HG02943 (cell line): Measurements from ENCODE around the gene ITPKB.
A peak's percentile ranks its signal among the peaks of the same experiment; 100 is the strongest.

Experiments used
- ATAC-seq: cut with Tn5 transposase; IDR thresholded peaks from one replicate; pipeline ENCODE4 v1.9.1; 2021; ENCODE audit warnings: mild to moderate bottlenecking, low read depth, moderate library complexity; ENCODE audit not compliant: unreplicated experiment

ITPKB gene

GRCh38 chr1:226672339-226672762 lies 66.7 kb downstream of the ITPKB start:
- no peak for ATAC-seq

GRCh38 chr1:226671277-226671676 lies 67.8 kb downstream of the ITPKB start:
- ATAC-seq: no peak

DNA sequence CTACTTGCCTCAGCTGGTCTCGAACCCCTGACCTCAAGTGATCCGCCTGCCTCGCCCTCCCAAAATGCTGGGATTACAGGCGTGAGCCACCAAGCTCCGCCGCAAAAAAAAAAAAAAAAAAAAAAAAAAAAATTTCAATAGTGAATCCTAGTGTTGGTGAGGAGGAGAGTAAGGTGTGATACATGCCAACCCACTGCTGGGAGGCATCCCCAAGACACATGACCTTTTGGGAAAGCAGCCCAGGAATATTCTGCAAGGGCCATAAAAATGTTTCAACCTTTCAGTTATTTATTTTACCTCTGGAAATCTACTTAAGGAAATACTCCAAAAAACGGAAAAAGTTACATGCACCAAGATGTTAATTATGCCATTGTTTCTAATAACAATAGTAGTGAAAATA lies 69.0 kb downstream of the ITPKB start:
- no peak for ATAC-seq

- ATAC-seq: no peak
These were observed 70.9 kb downstream of the ITPKB start for GRCh38 chr1:226668173-226668560.

GRCh38 chr1:226666692-226667091 lies 72.4 kb downstream of the ITPKB start:
- ATAC-seq: no peak

- no peak for ATAC-seq
These were observed 72.9 kb downstream of the ITPKB start for GRCh38 chr1:226666164-226666506.

DNA sequence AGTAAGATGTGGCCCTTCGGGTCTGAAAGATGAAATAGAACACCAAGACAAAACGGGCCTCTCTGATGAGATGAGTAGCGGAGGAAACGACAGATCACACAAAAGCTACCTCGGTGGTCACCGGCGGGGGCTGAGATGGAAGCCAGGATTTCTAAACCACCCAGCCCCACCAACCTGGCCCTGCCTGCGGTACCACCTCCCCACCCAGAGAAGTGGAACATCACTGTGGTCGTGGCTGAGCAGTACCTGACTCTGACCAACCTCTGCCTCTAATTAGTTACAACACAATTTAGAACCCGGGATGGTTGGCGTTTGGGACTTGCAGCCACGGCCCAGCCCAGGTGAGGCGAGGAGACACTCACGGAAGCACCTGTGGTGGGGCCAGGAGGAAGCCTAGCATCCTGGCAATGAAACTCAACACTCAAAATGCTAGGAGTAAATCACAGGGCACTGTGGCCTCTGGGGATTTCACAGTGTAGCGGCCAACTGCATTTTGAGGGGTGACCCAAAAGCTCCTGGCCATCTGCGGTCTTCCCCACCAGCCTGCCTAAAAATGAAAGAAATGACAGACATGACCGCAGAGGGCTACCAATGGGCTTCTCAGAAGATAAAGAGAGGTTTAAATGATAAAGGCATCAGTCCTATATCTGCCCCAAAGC lies 73.4 kb downstream of the ITPKB start:
- ATAC-seq: no peak

- no peak for ATAC-seq
These were observed 74.5 kb downstream of the ITPKB start for GRCh38 chr1:226664413-226665101.

DNA sequence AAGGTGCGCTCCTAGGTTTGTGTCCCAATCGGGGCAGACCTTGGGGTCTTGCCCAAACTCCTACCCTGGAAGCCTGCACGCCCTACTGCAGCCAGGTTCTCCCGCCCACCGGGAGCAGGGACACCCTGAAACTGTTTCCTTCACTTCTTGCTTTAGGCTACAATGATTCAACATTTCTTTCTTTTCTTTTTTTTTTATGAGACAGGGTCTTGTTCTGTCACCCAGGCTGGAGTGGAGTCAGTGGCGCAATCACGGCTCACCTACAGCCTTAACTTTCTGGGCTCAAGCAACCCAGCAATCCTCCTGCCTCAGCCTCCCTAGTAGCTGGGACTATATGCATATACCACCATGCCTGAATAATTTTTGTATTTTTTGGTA lies 75.8 kb downstream of the ITPKB start:
- ATAC-seq: no peak

DNA sequence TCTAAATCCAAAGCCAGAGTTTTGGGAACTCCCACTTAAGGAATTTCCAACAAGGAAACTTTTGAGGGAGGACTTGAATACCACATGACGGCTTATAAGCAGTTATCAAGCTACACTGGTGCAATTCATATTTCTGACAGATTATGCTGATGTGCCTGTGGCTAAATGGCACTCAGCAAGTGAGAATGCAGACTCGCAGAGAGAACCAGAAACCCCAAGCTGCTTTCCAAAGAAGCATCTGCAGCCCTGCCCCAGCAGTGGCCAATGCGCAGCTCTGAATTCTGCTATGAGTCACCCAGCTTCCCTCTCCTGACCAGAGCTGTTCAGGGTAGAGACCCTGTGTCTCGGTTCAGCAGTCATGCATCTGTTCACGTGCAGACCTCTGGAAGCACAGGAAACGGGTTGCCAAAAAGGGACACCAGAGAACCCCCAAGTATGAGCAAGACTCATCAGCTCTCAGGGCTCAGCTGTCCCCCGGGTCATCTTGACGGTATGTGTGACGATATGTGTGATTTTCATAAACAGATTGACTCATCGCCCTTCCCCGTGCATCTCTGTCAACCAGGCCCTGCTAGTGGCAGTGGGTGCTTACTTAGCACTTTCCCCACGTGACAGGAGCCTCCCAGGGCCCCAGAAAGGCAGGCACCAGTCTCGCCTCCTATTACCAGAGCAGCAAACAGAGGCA lies 76.3 kb downstream of the ITPKB start:
- ATAC-seq: peak; percentile 95

DNA sequence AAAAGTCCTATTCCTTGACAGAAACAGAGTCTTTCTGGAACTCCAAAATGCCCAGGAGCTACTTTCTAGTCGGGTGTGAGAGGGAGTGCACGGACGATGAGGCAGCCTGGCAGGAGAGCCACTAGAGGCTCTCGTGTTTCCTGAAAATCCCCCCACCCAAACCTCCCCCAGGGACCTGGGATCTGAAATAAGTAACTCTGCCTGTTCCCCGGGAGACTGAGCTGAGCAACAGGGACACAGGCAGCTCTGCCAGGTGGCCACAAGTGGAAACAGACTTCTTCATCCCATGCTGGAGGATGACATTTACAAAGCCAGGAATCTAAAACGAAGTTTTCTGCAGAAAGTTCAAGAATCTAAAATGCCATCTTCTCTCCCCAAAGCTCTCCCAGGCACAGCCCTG lies 77.1 kb downstream of the ITPKB start:
- ATAC-seq: no peak

DNA sequence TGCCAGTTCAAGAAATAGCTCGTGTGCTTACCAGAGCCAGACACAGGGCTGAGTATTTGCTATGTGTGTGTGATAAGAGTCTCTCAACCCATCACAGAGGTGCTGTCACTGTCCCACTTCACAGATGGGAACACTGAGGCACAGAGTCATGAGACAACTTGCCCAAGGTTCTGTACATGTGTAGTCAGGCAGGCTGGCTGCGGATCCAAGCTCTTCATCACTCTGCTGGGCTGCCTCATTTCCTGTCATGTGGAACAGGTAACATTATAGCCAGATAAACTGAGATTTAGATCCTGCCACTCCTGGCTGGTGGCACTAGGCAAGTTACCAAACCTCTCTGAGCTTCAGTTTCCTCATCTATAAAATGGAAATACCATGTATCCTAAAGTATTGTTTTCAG lies 77.8 kb downstream of the ITPKB start:
- no peak for ATAC-seq

DNA sequence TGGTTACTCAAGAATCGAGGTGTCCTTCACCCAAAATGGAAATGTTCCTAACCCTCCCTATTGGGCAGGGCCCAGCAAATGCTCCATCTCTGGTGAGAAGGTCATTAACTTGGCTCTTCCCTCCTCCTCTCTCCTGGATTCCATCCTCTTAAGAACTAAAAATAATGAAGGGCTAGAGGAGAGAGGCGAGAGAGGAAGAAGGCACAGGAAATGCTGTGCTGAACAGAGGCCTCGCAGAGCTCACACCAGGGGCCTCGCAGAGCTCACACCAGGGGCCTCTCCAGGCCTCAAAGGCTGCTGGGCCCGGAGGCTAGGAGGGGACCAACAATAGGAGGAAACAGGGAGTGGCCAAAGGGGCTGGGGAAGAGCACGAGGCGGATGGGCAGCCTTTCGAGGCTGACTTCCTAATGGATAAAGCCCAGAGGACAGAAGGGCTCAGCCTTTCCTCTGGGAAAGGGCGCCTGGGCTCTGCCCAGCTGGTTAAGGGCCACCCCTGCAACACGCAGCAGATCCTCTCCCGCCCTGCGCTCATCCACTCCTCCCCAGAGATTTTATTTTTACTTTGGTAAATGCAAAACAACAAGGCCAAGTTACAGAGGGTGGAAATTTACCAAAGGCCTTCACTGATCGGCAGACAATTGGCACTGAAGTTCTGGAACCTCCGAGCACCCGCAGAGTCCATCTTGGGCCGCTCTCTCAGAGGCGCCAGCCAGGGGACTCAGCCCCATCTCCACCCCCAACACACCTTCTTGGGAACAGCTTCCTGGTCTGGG lies 78.5 kb downstream of the ITPKB start:
- no peak for ATAC-seq

DNA sequence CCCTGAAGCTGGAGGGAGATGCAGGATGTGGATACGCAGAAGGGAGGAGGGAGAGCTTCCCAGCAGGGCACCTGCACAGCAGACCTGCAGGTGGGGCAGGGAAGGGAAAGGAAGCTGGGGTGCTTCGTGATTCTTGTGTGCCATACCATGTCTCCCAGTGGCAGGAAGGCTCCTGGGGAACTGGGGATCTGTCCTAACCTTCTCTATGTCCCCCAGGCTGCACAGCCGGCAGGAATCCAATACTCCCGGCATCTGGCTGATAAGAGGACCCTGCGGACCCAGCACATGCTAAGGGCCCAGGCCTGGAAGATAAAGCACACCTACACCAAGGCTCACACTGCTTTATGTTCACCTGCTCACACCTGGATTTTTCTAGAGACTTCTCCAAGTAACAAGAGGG lies 79.4 kb downstream of the ITPKB start:
- ATAC-seq: no peak

DNA sequence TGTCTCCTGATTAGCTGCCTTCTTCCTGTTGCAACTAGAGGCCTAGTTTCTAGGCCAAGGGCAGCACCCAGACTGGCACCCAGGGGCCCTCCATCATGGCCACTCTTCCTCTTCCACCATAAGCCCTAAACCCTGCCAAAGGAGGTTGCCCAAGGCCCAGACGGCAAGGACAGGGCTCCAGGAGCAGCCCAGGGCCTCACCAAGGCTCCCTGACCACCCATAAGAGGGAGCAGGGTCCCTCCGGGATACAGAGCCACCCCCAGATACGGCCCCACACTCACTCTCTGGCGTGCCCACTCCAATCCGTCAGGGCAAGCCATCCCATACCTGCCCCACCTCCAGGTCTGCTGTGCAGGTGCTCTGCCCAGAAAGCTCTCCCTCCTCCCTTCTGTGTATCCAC lies 79.9 kb downstream of the ITPKB start:
- no peak for ATAC-seq

DNA sequence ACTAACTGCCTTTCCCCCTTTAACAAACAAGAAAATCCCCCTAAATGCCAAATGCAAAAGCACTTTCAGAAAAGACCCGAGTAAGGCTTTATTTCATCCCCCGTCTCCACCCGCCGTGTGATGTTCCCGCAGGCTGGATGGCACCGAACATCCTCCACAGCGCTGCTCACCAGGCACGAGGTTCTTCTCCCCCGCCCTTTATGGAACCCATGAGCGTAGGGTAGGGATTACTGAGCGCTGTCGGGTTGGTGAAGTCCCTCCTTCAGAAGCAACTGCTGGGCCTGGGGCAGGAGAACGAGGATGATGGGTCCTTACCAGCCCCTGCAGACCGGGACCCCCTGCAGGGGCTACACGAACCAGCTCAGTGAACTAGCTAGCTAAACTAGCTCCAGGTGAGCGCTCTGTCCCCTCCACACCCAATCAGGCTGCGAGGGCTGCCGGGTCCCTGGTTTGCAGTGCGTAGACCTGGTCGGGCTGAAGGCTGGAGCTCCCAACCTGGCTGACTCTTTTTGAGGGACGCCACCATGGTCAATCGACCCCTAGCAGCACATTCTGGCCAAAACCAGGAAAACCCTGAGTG lies 80.4 kb downstream of the ITPKB start:
- no peak for ATAC-seq

DNA sequence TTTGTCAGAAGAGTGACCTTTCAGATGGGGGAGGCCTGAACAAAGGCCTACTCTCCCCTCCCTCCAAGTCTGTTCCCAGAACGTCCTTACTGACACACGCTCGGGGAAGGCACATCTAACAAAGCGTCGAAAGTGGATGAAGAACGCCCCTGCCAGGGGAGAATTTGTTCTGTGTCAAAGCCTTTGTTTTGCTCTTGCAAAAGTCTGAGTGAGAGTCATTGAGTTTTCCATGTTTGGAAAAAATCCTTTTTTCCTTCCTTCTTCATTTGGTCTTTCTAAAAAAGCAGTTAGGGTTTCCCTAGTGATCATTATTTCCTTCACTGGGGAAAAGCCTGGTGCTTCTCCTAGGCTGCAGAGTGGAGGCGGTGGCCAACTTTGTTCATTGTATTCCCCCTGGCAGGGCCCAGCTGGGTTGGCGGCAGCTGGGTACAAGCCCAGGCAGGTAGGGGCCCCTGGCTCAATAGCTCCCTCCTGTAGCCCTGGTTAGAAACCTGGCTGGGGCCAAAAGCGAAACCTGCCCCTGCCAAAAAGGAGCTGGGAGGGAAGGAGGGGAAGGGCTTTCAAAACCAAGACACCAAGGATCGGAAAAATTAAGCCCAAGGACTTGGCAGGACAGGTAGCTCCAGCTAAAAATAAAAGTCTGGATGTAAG lies 81.1 kb downstream of the ITPKB start:
- ATAC-seq: no peak

DNA sequence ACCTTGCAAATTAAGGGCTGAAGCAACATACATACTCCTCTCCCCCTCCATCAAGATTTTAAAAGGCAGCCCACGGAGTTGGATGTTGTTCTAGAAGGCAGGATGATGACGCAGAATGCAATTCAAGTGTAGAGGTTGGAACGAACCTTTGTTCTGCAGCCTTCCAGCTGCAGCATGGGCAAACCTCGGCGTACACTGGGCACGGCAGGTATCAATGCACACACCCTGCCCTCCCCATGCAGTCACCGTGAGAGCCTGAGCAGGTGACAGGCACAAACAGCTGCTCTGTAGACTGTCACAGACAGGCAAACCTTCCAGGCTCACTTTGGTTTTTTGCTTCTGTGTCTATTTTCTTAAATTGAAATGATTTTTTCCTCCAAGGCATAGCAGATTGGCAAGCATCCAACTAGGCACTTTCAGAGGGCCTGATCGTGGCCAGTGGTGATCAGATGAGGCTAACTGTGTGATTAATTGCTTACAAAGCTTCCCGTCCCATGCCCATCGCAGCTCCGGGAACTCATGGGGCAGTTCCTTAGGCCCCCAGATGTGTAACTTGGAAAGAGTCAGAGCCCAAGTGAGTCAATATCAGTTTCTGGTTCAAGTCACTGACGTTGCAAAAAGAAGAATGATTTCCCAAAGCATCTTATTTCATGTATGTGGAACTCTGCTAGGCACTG lies 82.3 kb downstream of the ITPKB start:
- no peak for ATAC-seq

DNA sequence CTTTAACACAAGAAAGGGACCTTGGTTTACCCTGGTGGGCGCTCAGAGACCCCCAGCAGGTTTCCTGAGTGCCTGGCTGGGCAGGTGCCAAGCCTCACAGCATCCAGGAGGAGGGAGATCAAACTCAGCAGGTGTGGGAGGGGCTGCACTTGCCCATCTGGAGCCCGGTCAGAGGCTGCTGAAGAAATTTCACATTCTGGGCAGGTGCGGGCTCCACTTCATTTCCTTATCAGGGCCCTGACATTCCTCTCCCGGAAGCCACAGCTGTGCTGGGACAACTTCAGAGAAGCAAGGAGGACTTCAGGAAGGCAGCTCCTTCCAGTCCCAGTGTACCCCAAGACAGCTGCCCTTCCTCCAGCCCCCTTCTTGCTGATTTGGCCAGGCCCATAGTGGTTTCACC lies 82.9 kb downstream of the ITPKB start:
- no peak for ATAC-seq
